GM23338 (cell line): ENCODE measurements around the gene EED. TPM values are rescaled to one million over a fixed set of nuclear protein-coding genes. Genes with fewer than 3 reads are reported as not detected.

Experiments
- ATAC-seq: fragments of 200-7000 bp; cut with Tn5 transposase; 3 replicates; pipeline ENCODE4 v1.9.1; 2020
- DNase-seq: peaks from one replicate; pipeline ENCODE4 v3.0.0-alpha.2; 2015; ENCODE audit warnings: low spot score
- H2AFZ ChIP-seq: fragments of 200-600 bp; sonication (generic); 2 replicates; pipeline ENCODE4 v1.8.0; 2016; ENCODE audit warnings: antibody characterized with exemption, mild to moderate bottlenecking, moderate library complexity
- H3F3A ChIP-seq: fragments of 200-600 bp; sonication (generic); replicated peaks from 2 replicates; pipeline ENCODE4 v1.8.0; 2017; ENCODE audit warnings: antibody characterized with exemption, mixed run types, low read depth
- H3K27ac ChIP-seq: fragments of 200-600 bp; sonication (generic); 2 replicates; pipeline ENCODE4 v1.6.1; 2016; ENCODE audit warnings: low read depth
- H3K27me3 ChIP-seq: fragments of 200-600 bp; sonication (generic); 2 replicates; pipeline ENCODE4 v1.8.0; 2016; ENCODE audit warnings: mild to moderate bottlenecking, mixed run types, moderate library complexity; ENCODE audit not compliant: insufficient read depth
- H3K36me3 ChIP-seq: fragments of 200-600 bp; sonication (generic); 2 replicates; pipeline ENCODE4 v1.8.0; 2016; ENCODE audit warnings: mild to moderate bottlenecking; ENCODE audit not compliant: insufficient read depth
- H3K4me1 ChIP-seq: fragments of 200-600 bp; sonication (generic); 2 replicates; pipeline ENCODE4 v1.8.0; 2016; ENCODE audit warnings: mild to moderate bottlenecking, moderate library complexity; ENCODE audit not compliant: insufficient read depth
- H3K4me2 ChIP-seq: fragments of 200-600 bp; sonication (generic); 2 replicates; pipeline ENCODE4 v1.7.1; 2017; ENCODE audit warnings: mixed run types
- H3K4me3 ChIP-seq: fragments of 200-600 bp; sonication (generic); 2 replicates; pipeline ENCODE4 v1.6.1; 2016; ENCODE audit warnings: mixed run types
- H3K79me2 ChIP-seq: fragments of 200-600 bp; sonication (generic); replicated peaks from 2 replicates; pipeline ENCODE4 v1.8.0; 2017; ENCODE audit warnings: mild to moderate bottlenecking; ENCODE audit not compliant: insufficient read depth
- H3K9me2 ChIP-seq: fragments of 200-600 bp; sonication (generic); 2 replicates; pipeline ENCODE4 v1.8.0; 2017; ENCODE audit not compliant: insufficient read depth
- H4K20me1 ChIP-seq: fragments of 200-600 bp; sonication (generic); replicated peaks from 2 replicates; pipeline ENCODE4 v1.8.0; 2017; ENCODE audit warnings: mild to moderate bottlenecking; ENCODE audit not compliant: insufficient read depth
- H3K27ac Mint-ChIP-seq: 2 replicates; pipeline ENCODE4 v1.8.0; 2020; ENCODE audit warnings: inconsistent platforms, mild to moderate bottlenecking, moderate library complexity, mixed read lengths
- H3K27me3 Mint-ChIP-seq: 3 replicates; pipeline ENCODE4 v1.8.0; 2022; ENCODE audit warnings: low read depth, mild to moderate bottlenecking, moderate library complexity, mixed read lengths, inconsistent platforms; ENCODE audit not compliant: insufficient read depth, poor library complexity
- H3K36me3 Mint-ChIP-seq: 3 replicates; pipeline ENCODE4 v1.8.0; 2021; ENCODE audit warnings: low read depth, mild to moderate bottlenecking, inconsistent platforms, moderate library complexity, mixed read lengths
- H3K4me1 Mint-ChIP-seq: 3 replicates; pipeline ENCODE4 v1.8.0; 2020; ENCODE audit warnings: mild to moderate bottlenecking, inconsistent platforms, mixed read lengths
- H3K4me3 Mint-ChIP-seq: 3 replicates; pipeline ENCODE4 v1.8.0; 2021; ENCODE audit warnings: moderate library complexity, mild to moderate bottlenecking, inconsistent platforms, mixed read lengths
- H3K9me3 Mint-ChIP-seq: 3 replicates; pipeline ENCODE4 v1.8.0; 2020; ENCODE audit warnings: moderate library complexity, mild to moderate bottlenecking, inconsistent platforms, mixed read lengths
- CREB1 ChIP-seq: fragments of 250-450 bp; sonication (Bioruptor Pico); IDR thresholded peaks from 2 replicates; pipeline ENCODE4 v1.5.0; 2020; ENCODE audit warnings: low read depth, mild to moderate bottlenecking, moderate library complexity
- CTCF ChIP-seq, 2 experiments: fragments of 200-600 bp in 1 of 2; sonication (generic) in 1 of 2; conservative IDR thresholded peaks; 2 replicates each; pipeline versions ENCODE4 v1.5.1 to v1.6.1; 2016 to 2017; ENCODE audit warnings: antibody characterized with exemption in 2 of 2, low read depth in 2 of 2, mild to moderate bottlenecking in 2 of 2, moderate library complexity in 1 of 2
- EZH2 ChIP-seq: fragments of 200-600 bp; sonication (generic); IDR thresholded peaks from one replicate; pipeline ENCODE4 v1.8.0; 2017; ENCODE audit warnings: antibody characterized with exemption, mild to moderate bottlenecking, low read depth; ENCODE audit not compliant: unreplicated experiment
- EZH2phosphoT487 ChIP-seq: fragments of 200-600 bp; sonication (generic); IDR thresholded peaks from one replicate; pipeline ENCODE4 v1.8.1; 2018; ENCODE audit warnings: antibody characterized with exemption; ENCODE audit not compliant: unreplicated experiment
- JUNB ChIP-seq: IDR thresholded peaks from one replicate; pipeline ENCODE4 v1.6.1; 2016; ENCODE audit warnings: antibody characterized with exemption; ENCODE audit not compliant: unreplicated experiment
- ZNF114 ChIP-seq: fragments of 250-450 bp; sonication (Bioruptor Pico); IDR thresholded peaks from 2 replicates; pipeline ENCODE4 v1.5.0; 2020; ENCODE audit warnings: mild to moderate bottlenecking, moderate library complexity
- ZNF331 ChIP-seq: fragments of 250-450 bp; sonication (Bioruptor Pico); IDR thresholded peaks from 2 replicates; pipeline ENCODE4 v1.5.0; 2020; ENCODE audit warnings: low read depth, mild to moderate bottlenecking, moderate library complexity
- polyA plus RNA-seq: library from polyadenylated mRNA; unstranded; fragments of >200 nt; fragmentation: Nextera tagmentation; extraction: Ambion mirVana; gene quantifications from 2 replicates; pipeline ENCODE4 v1.2.1, GENCODE V29; 2016
- total RNA-seq: library from RNA; depleted of rRNA; stranded (reverse); fragments of >200 nt; shearing (Covaris generic); gene quantifications from 2 replicates; pipeline ENCODE4 v1.2.3, GENCODE V29; 2014
- TF ChIP-seq, protein P1 (sequence below): fragments of 250-450 bp; sonication (Bioruptor Pico); IDR thresholded peaks from 2 replicates; pipeline ENCODE4 v1.5.0; 2020; ENCODE audit warnings: mild to moderate bottlenecking, moderate library complexity
- TF ChIP-seq, protein P2 (sequence below): IDR thresholded peaks from 2 replicates; pipeline ENCODE4 v1.6.1; 2016; ENCODE audit warnings: antibody characterized with exemption

Gene EED
- total and polyA plus RNA-seq, 2 experiments from 2014 or later, result 26.7 to 29.7 TPM

DNA sequence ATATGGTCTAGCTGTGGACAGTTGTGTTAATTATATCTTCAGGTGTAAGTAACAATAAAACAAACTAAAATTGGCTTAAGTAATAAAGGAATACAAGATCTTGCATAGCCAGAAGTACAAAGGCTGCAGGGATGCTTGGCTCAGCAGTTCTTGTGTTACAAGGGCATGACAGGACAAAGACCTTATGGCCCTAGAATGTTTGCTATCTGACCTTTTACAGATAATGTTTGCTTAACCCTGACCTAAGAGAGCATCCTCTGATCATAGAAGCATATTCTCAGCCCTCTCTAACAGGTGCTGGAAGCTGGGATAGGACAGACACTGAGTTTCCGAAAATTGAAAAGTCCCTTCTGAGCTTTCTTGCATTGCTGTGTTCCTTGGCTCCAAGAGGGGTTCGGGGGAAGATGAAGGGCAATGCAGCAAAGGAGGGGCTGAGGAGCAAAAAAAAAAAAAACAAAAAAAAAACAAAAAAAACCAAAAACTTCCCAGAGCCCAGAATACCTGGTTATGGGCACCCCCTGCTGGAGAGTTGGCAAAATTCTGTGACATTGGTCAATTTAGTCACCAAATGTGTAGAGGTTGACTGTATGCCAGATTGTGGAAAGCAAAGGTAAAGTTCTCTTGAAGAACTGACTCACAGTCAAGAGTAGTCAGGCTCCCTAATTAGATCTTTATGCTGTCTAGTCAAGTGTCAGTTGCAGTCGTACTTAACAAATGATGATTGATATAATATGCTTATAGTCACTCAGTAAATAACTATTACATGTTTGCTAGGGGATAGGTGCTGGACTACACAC, 47.1 kb downstream of the EED start (continued):
- TF ChIP-seq ZNF331 (CRISPR knock-in tag), result no peak

DNA sequence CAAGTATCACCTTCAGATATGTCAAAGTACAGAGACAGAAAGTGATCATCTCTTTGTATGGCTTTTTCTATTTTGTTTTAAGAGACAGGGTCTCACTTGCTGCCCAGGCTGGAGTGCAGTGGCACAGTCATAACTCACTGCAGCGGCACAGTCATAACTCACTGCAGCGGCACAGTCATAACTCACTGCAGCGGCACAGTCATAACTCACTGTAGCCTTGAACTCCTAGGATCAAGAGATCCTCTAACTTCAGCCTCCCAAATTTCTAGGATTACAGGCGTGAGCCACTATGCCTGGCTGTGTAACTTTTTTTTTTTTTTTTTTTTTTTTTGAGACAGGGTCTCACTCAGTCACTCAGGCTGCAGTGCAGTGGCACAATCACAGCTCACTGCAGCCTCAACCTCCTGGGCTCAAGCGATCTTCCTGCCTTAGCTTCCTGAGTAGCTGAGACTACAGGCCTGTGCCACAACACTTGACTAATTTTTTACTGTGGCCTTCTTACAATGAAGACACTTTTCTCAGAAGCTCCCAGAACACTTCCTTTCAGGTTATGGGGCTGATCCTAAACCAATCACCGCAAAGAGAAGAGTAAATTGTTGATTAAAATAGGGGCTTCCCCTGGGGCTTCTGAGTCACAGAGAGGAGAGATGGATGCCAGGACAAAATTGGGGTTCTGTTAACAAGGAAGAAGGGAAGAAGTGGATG, 48.5 kb downstream of the EED start:
- no peaks in the 10 kb centered on the region for H4K20me1 ChIP-seq
- DNase-seq, result no peak
- H2AFZ ChIP-seq, result no peak overlapping the region
- no peaks in the 10 kb centered on the region for H3K27me3 ChIP-seq
- Mint-ChIP-seq H3K27me3 (peaks cover 2% of the 10 kb centered on the region), H3K4me3 (no peak overlapping the region), H3K9me3 (no peaks in the 10 kb centered on the region), H3K4me1 (peaks cover 10% of the 10 kb centered on the region; the same call in 2 of the 3 replicates), H3K36me3 (no peaks in the 10 kb centered on the region), H3K27ac (no peak overlapping the region)
- H3K79me2 ChIP-seq, result no peaks in the 10 kb centered on the region
- H3K4me2 ChIP-seq, result no peak overlapping the region
- peaks cover 5% of the 10 kb centered on the region; the same call in 1 of the 2 replicates for H3K4me1 ChIP-seq
- H3K36me3 ChIP-seq, result no peaks in the 10 kb centered on the region
- no peak for ATAC-seq
- TF ChIP-seq JUNB, result no peak
- no peaks in the 10 kb centered on the region for H3F3A ChIP-seq
- no peaks in the 10 kb centered on the region for H3K9me2 ChIP-seq
- H3K4me3 ChIP-seq, result no peak overlapping the region
- no peak overlapping the region for H3K27ac ChIP-seq

DNA sequence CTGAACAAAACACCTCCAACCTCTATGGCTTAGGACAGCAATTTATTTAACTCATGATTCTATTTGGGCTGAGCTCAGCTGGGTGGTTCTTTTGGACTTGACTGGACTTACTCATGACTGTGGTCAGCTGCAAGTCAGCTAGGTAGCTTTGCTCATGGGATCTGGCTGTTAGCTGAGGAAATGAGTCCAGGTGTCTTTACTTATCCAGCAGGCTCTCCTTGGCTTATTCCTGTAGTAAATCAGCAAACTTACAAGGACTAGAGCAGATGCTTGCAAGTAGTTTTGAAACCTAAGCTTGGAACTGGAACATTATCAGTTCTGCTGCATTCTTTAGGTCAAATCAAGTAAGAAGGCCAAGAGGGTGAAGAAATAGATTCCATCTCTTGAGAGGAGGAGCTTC, 49.5 kb downstream of the EED start:
- H3K27ac ChIP-seq, result no peak overlapping the region
- H3K36me3 ChIP-seq, result no peaks in the 10 kb centered on the region
- H4K20me1 ChIP-seq, result no peaks in the 10 kb centered on the region
- ATAC-seq (no peak), DNase-seq (no peak)
- H3K4me2 ChIP-seq, result no peak overlapping the region
- no peak overlapping the region for H3K4me3 ChIP-seq
- Mint-ChIP-seq H3K36me3 (no peaks in the 10 kb centered on the region), H3K27ac (no peak overlapping the region), H3K4me3 (no peak overlapping the region), H3K27me3 (peaks cover 2% of the 10 kb centered on the region), H3K9me3 (no peaks in the 10 kb centered on the region), H3K4me1 (peaks cover 6% of the 10 kb centered on the region; the same call in 2 of the 3 replicates)
- H3K9me2 ChIP-seq, result no peaks in the 10 kb centered on the region
- H3F3A ChIP-seq, result no peaks in the 10 kb centered on the region
- H3K27me3 ChIP-seq, result no peaks in the 10 kb centered on the region
- no peaks in the 10 kb centered on the region for H3K79me2 ChIP-seq
- no peak overlapping the region for H2AFZ ChIP-seq
- peaks cover 5% of the 10 kb centered on the region; the same call in 1 of the 2 replicates for H3K4me1 ChIP-seq
- TF ChIP-seq JUNB, result no peak
- TF ChIP-seq ZNF331 (CRISPR knock-in tag), result no peak
- no peak for TF ChIP-seq CTCF (conservative IDR thresholded peaks at IDR 0.05; ENCODE audit: low read depth in 2 of 2)
- no peak for TF ChIP-seq EZH2phosphoT487
- TF ChIP-seq, protein P1, sequence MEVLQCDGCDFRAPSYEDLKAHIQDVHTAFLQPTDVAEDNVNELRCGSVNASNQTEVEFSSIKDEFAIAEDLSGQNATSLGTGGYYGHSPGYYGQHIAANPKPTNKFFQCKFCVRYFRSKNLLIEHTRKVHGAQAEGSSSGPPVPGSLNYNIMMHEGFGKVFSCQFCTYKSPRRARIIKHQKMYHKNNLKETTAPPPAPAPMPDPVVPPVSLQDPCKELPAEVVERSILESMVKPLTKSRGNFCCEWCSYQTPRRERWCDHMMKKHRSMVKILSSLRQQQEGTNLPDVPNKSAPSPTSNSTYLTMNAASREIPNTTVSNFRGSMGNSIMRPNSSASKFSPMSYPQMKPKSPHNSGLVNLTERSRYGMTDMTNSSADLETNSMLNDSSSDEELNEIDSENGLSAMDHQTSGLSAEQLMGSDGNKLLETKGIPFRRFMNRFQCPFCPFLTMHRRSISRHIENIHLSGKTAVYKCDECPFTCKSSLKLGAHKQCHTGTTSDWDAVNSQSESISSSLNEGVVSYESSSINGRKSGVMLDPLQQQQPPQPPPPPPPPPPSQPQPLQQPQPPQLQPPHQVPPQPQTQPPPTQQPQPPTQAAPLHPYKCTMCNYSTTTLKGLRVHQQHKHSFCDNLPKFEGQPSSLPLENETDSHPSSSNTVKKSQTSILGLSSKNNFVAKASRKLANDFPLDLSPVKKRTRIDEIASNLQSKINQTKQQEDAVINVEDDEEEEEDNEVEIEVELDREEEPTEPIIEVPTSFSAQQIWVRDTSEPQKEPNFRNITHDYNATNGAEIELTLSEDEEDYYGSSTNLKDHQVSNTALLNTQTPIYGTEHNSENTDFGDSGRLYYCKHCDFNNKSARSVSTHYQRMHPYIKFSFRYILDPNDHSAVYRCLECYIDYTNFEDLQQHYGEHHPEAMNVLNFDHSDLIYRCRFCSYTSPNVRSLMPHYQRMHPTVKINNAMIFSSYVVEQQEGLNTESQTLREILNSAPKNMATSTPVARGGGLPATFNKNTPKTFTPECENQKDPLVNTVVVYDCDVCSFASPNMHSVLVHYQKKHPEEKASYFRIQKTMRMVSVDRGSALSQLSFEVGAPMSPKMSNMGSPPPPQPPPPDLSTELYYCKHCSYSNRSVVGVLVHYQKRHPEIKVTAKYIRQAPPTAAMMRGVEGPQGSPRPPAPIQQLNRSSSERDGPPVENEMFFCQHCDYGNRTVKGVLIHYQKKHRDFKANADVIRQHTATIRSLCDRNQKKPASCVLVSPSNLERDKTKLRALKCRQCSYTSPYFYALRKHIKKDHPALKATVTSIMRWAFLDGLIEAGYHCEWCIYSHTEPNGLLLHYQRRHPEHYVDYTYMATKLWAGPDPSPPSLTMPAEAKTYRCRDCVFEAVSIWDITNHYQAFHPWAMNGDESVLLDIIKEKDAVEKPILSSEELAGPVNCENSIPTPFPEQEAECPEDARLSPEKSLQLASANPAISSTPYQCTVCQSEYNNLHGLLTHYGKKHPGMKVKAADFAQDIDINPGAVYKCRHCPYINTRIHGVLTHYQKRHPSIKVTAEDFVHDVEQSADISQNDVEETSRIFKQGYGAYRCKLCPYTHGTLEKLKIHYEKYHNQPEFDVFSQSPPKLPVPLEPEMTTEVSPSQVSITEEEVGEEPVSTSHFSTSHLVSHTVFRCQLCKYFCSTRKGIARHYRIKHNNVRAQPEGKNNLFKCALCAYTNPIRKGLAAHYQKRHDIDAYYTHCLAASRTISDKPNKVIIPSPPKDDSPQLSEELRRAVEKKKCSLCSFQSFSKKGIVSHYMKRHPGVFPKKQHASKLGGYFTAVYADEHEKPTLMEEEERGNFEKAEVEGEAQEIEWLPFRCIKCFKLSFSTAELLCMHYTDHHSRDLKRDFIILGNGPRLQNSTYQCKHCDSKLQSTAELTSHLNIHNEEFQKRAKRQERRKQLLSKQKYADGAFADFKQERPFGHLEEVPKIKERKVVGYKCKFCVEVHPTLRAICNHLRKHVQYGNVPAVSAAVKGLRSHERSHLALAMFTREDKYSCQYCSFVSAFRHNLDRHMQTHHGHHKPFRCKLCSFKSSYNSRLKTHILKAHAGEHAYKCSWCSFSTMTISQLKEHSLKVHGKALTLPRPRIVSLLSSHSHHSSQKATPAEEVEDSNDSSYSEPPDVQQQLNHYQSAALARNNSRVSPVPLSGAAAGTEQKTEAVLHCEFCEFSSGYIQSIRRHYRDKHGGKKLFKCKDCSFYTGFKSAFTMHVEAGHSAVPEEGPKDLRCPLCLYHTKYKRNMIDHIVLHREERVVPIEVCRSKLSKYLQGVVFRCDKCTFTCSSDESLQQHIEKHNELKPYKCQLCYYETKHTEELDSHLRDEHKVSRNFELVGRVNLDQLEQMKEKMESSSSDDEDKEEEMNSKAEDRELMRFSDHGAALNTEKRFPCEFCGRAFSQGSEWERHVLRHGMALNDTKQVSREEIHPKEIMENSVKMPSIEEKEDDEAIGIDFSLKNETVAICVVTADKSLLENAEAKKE (CRISPR knock-in tag), result no peak
- TF ChIP-seq CREB1 (CRISPR knock-in tag), result no peak
- TF ChIP-seq, protein P2, sequence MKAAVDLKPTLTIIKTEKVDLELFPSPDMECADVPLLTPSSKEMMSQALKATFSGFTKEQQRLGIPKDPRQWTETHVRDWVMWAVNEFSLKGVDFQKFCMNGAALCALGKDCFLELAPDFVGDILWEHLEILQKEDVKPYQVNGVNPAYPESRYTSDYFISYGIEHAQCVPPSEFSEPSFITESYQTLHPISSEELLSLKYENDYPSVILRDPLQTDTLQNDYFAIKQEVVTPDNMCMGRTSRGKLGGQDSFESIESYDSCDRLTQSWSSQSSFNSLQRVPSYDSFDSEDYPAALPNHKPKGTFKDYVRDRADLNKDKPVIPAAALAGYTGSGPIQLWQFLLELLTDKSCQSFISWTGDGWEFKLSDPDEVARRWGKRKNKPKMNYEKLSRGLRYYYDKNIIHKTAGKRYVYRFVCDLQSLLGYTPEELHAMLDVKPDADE, result no peak
- no peak for TF ChIP-seq ZNF114
- no peak for TF ChIP-seq EZH2
